ENCODE results near the gene ZSWIM6. TPM values are rescaled to one million over a fixed set of nuclear protein-coding genes. Genes with fewer than 3 reads are reported as not detected.
"Not testable (repeated sequence)": the region's sequence is repeated elsewhere in the genome, so short reads cannot be mapped to it uniquely, and the experiment has no call there.

The ZSWIM6 gene
- total and polyA plus RNA-seq, 2 donors, result 3.7 to 9.0 TPM

GRCh38 chr5:61402244-61402823 lies 70.3 kb downstream of the ZSWIM6 start:
- no peak for DNase-seq (ENCODE audit: low read depth in 6 of 9, low spot score in 9 of 9)
- no peaks in the 10 kb centered on the region for H3K36me3 ChIP-seq (ENCODE audit: control insufficient read depth in 2 of 2, insufficient read depth in 2 of 2, low read length in 1 of 2)
- no peak overlapping the region for H3K27ac ChIP-seq (ENCODE audit: low read depth in 1 of 2, low read length in 1 of 2)
- no peaks in the 10 kb centered on the region for H3K4me1 ChIP-seq (ENCODE audit: control insufficient read depth in 2 of 2, insufficient read depth in 2 of 2, low read length in 2 of 2)
- no peak overlapping the region for H3K4me3 ChIP-seq (ENCODE audit: low read length in 2 of 2)
- H3K9me3 ChIP-seq (ENCODE audit: control insufficient read depth in 2 of 2, insufficient read depth in 1 of 2, low read length in 1 of 2), result no peaks in the 10 kb centered on the region
- H3K27me3 ChIP-seq (ENCODE audit: control insufficient read depth in 2 of 2, insufficient read depth in 1 of 2, low read length in 1 of 2), result no peaks in the 10 kb centered on the region

DNA sequence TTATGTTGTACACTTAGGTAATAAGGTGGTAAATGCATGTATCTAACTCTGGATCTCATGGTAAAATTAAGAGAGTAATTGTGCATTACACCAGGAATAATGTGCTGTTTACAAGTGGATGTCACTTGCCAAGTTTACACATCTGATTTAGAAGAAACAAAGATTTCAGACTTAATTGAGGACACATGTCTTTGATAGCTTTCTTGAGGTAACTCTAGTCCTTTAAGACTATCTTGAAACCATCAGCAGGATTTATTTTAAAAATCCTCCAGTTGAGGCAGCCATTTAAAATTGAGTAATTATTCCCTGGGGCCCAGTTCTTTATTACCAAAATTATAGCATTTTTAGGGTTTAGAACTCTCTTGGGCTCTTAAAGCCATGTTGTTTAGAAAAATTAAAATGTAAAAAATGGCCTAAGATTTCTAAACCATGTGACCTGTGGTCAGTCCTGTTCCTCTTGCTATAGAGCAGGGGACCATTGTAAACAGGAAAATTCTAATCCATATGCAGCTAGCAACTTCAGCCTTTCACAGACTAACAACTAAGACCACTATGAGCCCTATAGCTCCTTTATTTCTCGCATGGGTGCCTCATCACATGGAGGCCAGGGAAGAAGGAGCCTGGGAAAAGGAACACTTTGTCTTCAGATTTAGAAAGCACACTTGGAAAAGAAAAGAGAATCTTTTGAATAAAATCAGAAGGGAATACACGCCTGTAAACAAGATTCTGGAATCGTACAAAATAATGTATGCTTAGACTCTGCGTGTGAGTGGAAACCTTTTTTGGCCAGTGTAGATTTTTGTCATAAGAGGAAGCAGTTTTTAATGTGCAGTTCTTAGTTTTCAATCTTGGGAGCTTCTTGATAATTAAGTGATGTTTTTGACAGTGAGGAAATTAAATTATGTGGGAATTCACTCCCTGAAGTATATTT lies 71.2 kb downstream of the ZSWIM6 start:
- DNase-seq (ENCODE audit: low read depth in 6 of 9, low spot score in 9 of 9), result no peak
- no peaks in the 10 kb centered on the region for H3K36me3 ChIP-seq (ENCODE audit: control insufficient read depth in 2 of 2, insufficient read depth in 2 of 2, low read length in 1 of 2)
- H3K4me3 ChIP-seq (ENCODE audit: low read length in 2 of 2), result no peak overlapping the region
- H3K4me1 ChIP-seq (ENCODE audit: control insufficient read depth in 2 of 2, insufficient read depth in 2 of 2, low read length in 2 of 2), result no peaks in the 10 kb centered on the region
- WGBS, result 96% methylated on average over 4 of the region's 4 CpGs
- no peaks in the 10 kb centered on the region for H3K9me3 ChIP-seq (ENCODE audit: control insufficient read depth in 2 of 2, insufficient read depth in 1 of 2, low read length in 1 of 2)
- H3K27me3 ChIP-seq (ENCODE audit: control insufficient read depth in 2 of 2, insufficient read depth in 1 of 2, low read length in 1 of 2), result no peaks in the 10 kb centered on the region
- no peak overlapping the region for H3K27ac ChIP-seq (ENCODE audit: low read depth in 1 of 2, low read length in 1 of 2)

DNA sequence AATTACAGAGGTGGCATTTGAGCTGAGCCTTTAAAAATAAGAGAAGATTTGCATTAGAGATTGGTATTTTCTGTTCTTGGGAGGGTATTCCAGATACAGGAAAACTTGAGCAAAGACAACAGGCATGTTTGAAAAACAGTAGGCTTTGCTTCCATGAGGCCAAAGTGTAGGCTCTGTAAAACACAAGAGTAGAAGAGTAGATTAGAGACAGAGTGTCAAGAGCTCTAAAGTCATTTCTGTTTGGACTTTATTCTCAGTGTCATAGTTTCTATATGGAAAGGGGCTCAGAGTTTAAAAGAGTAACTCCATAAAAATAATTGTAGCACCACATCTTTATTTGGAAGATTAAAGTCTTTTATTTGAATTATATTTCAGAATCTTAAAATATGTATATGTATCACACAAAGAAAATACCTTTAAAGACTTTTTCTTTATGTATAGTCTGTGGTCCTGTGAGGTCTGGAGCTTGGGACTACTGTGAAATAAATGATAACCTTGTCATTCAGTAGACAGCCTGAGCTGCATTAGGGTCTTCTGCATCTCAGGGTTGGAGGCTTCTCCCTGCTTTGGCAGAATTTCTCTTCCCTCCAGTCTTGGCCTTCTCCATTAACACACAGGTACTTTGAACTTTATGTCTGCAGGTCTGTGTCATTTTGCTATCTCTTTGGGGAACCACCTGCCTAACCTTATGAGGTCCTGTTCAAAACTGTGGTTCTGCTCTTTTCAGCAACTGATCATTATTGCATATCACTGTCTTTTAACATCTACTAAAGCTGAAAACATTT lies 73.6 kb downstream of the ZSWIM6 start:
- Histone ChIP-seq H3K9me3 (ENCODE audit: control insufficient read depth in 2 of 2, insufficient read depth in 1 of 2, low read length in 1 of 2) (no peaks in the 10 kb centered on the region), H3K27me3 (ENCODE audit: control insufficient read depth in 2 of 2, insufficient read depth in 1 of 2, low read length in 1 of 2) (no peaks in the 10 kb centered on the region), H3K4me1 (ENCODE audit: control insufficient read depth in 2 of 2, insufficient read depth in 2 of 2, low read length in 2 of 2) (peaks cover 0 to 6% of the 10 kb centered on the region in 2 donors), H3K27ac (ENCODE audit: low read depth in 1 of 2, low read length in 1 of 2) (no peak overlapping the region), H3K4me3 (ENCODE audit: low read length in 2 of 2) (no peak overlapping the region), H3K36me3 (ENCODE audit: control insufficient read depth in 2 of 2, insufficient read depth in 2 of 2, low read length in 1 of 2) (no peaks in the 10 kb centered on the region)
- DNase-seq (ENCODE audit: low read depth in 6 of 9, low spot score in 9 of 9), result no peak

- not testable (repeated sequence) for H3K27me3 ChIP-seq (ENCODE audit: control insufficient read depth in 2 of 2, insufficient read depth in 1 of 2, low read length in 1 of 2); H3K4me1 ChIP-seq (ENCODE audit: control insufficient read depth in 2 of 2, insufficient read depth in 2 of 2, low read length in 2 of 2); H3K27ac ChIP-seq (ENCODE audit: low read depth in 1 of 2, low read length in 1 of 2); H3K9me3 ChIP-seq (ENCODE audit: control insufficient read depth in 2 of 2, insufficient read depth in 1 of 2, low read length in 1 of 2); DNase-seq (ENCODE audit: low read depth in 6 of 9, low spot score in 9 of 9); H3K4me3 ChIP-seq (ENCODE audit: low read length in 2 of 2); H3K36me3 ChIP-seq (ENCODE audit: control insufficient read depth in 2 of 2, insufficient read depth in 2 of 2, low read length in 1 of 2)
- WGBS, result 96% methylated on average over 4 of the region's 4 CpGs
Measured at GRCh38 chr5:61406497-61406896, 74.4 kb downstream of the ZSWIM6 start.

- H3K4me1 ChIP-seq (ENCODE audit: control insufficient read depth in 2 of 2, insufficient read depth in 2 of 2, low read length in 2 of 2), result peaks cover 0 to 6% of the 10 kb centered on the region in 2 donors
- no peaks in the 10 kb centered on the region for H3K9me3 ChIP-seq (ENCODE audit: control insufficient read depth in 2 of 2, insufficient read depth in 1 of 2, low read length in 1 of 2)
- no peak overlapping the region for H3K4me3 ChIP-seq (ENCODE audit: low read length in 2 of 2)
- H3K27ac ChIP-seq (ENCODE audit: low read depth in 1 of 2, low read length in 1 of 2), result no peak overlapping the region
- WGBS, result 83% methylated on average over 1 of the region's 1 CpG
- H3K27me3 ChIP-seq (ENCODE audit: control insufficient read depth in 2 of 2, insufficient read depth in 1 of 2, low read length in 1 of 2), result no peaks in the 10 kb centered on the region
- no peaks in the 10 kb centered on the region for H3K36me3 ChIP-seq (ENCODE audit: control insufficient read depth in 2 of 2, insufficient read depth in 2 of 2, low read length in 1 of 2)
- no peak for DNase-seq (ENCODE audit: low read depth in 6 of 9, low spot score in 9 of 9)
Measured at GRCh38 chr5:61407706-61408270, 75.7 kb downstream of the ZSWIM6 start.

DNA sequence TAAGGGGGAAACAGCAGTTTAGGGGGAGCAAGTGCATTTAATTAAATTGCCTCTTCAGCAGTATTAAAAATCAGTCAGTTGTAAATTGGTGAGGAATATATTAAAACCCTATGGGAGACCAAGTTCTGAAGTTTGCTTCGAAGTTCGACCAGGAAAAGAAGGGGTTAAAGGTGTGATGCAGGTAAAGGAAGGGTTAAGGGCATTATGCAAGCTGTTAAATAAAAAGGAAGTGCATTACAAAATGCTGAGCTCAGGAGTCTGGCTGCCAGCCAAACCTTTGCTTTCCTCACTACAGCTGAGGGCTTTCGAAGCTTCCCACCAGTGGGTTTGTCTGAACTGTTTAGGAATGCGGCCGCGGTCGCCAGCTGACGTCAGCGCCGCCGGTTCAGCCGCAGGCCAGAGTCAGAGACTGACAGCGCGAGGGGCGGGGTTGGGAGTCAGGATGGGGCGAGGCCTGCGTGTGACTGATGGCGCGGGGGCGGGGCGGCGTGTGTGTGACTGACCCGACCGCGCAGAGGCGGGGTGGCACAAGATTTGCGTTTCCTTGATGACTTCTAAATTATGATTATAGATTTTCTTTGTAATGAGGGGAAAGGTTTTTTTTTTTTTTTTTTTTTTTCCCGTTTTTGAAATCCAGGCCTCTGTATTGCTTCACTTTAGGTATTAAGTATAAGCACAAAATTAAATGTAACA lies 76.6 kb downstream of the ZSWIM6 start:
- Histone ChIP-seq H3K27ac (ENCODE audit: low read depth in 1 of 2, low read length in 1 of 2) (no peak overlapping the region), H3K27me3 (ENCODE audit: control insufficient read depth in 2 of 2, insufficient read depth in 1 of 2, low read length in 1 of 2) (no peaks in the 10 kb centered on the region), H3K36me3 (ENCODE audit: control insufficient read depth in 2 of 2, insufficient read depth in 2 of 2, low read length in 1 of 2) (no peaks in the 10 kb centered on the region), H3K4me3 (ENCODE audit: low read length in 2 of 2) (peak overlapping the region in 1 of 2 donors; percentile 21), H3K4me1 (ENCODE audit: control insufficient read depth in 2 of 2, insufficient read depth in 2 of 2, low read length in 2 of 2) (peaks cover 0 to 6% of the 10 kb centered on the region in 2 donors), H3K9me3 (ENCODE audit: control insufficient read depth in 2 of 2, insufficient read depth in 1 of 2, low read length in 1 of 2) (no peaks in the 10 kb centered on the region)
- under 1% methylated on average over 28 of the region's 28 CpGs for WGBS
- peak; percentile 71 to 94 (median 87) for DNase-seq (ENCODE audit: low read depth in 6 of 9, low spot score in 9 of 9)

DNA sequence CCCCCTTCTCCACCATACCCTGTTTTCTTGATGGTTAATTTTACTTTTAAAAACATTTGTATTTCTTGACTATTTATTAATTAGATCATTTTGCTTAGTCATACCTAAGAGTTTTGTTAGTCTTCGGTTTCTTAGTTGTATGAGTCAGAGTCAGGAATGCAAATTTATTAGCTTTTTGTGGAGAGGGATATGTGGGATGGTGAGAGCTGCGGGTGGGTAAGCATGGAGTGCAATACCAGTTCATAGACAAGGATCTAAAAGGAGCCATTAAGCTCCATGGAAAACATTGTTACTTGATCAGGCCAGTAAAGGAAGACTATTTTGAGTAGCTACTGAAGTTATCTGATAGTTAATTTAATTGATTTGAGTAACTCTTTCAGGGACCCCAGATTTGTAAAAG lies 77.5 kb downstream of the ZSWIM6 start:
- H3K27me3 ChIP-seq (ENCODE audit: control insufficient read depth in 2 of 2, insufficient read depth in 1 of 2, low read length in 1 of 2), result no peaks in the 10 kb centered on the region
- H3K4me1 ChIP-seq (ENCODE audit: control insufficient read depth in 2 of 2, insufficient read depth in 2 of 2, low read length in 2 of 2), result peaks cover 0 to 6% of the 10 kb centered on the region in 2 donors
- H3K36me3 ChIP-seq (ENCODE audit: control insufficient read depth in 2 of 2, insufficient read depth in 2 of 2, low read length in 1 of 2), result no peaks in the 10 kb centered on the region
- no peaks in the 10 kb centered on the region for H3K9me3 ChIP-seq (ENCODE audit: control insufficient read depth in 2 of 2, insufficient read depth in 1 of 2, low read length in 1 of 2)
- H3K27ac ChIP-seq (ENCODE audit: low read depth in 1 of 2, low read length in 1 of 2), result no peak overlapping the region
- 70% methylated on average over 2 of the region's 2 CpGs for WGBS
- no peak for DNase-seq (ENCODE audit: low read depth in 6 of 9, low spot score in 9 of 9)
- H3K4me3 ChIP-seq (ENCODE audit: low read length in 2 of 2), result no peak overlapping the region

GRCh38 chr5:61410811-61411210 lies 78.8 kb downstream of the ZSWIM6 start:
- 99% methylated on average over 5 of the region's 5 CpGs for WGBS
- H3K27me3 ChIP-seq (ENCODE audit: control insufficient read depth in 2 of 2, insufficient read depth in 1 of 2, low read length in 1 of 2), result no peaks in the 10 kb centered on the region
- H3K9me3 ChIP-seq (ENCODE audit: control insufficient read depth in 2 of 2, insufficient read depth in 1 of 2, low read length in 1 of 2), result no peaks in the 10 kb centered on the region
- peaks cover 0 to 6% of the 10 kb centered on the region in 2 donors for H3K4me1 ChIP-seq (ENCODE audit: control insufficient read depth in 2 of 2, insufficient read depth in 2 of 2, low read length in 2 of 2)
- DNase-seq (ENCODE audit: low read depth in 6 of 9, low spot score in 9 of 9), result no peak
- no peak overlapping the region for H3K27ac ChIP-seq (ENCODE audit: low read depth in 1 of 2, low read length in 1 of 2)
- H3K36me3 ChIP-seq (ENCODE audit: control insufficient read depth in 2 of 2, insufficient read depth in 2 of 2, low read length in 1 of 2), result no peaks in the 10 kb centered on the region
- no peak overlapping the region for H3K4me3 ChIP-seq (ENCODE audit: low read length in 2 of 2)
